HL-60 (cell line): ENCODE measurements around the gene SLC22A5.

Source experiments
- DNase-seq, 2 experiments: peaks; one replicate each; pipeline ENCODE4 v3.0.0-alpha.2; 2010 to 2020; ENCODE audit warnings: low read depth in 1 of 2, low spot score in 1 of 2
- H3K27ac ChIP-seq: fragments of 250-450 bp; sonication (Bioruptor Pico); replicated peaks from 2 replicates; pipeline ENCODE4 v1.5.1; 2020; ENCODE audit warnings: mild to moderate bottlenecking, moderate library complexity
- H3K27me3 ChIP-seq: fragments of 250-450 bp; sonication (Bioruptor Pico); 2 replicates; pipeline ENCODE4 v1.5.1; 2021; ENCODE audit warnings: mild to moderate bottlenecking, moderate library complexity; ENCODE audit not compliant: insufficient read depth, poor library complexity, severe bottlenecking
- H3K4me3 ChIP-seq: replicated peaks from 2 replicates; pipeline ENCODE4 v1.5.1; 2011; ENCODE audit warnings: mild to moderate bottlenecking, control low read depth, low read length; ENCODE audit not compliant: insufficient read depth
- GABPA ChIP-seq: IDR thresholded peaks from 2 replicates; pipeline ENCODE4 v1.6.1; 2012; ENCODE audit warnings: low read depth
- POLR2AphosphoS5 ChIP-seq: IDR thresholded peaks from 2 replicates; pipeline ENCODE4 v1.6.1; 2012; ENCODE audit warnings: low read depth
- SPI1 ChIP-seq: IDR thresholded peaks from 2 replicates; pipeline ENCODE4 v1.6.1; 2012; ENCODE audit warnings: low read depth, mild to moderate bottlenecking, borderline replicate concordance
- TF ChIP-seq, protein P1 (sequence below): IDR thresholded peaks from 2 replicates; pipeline ENCODE4 v1.6.1; 2012; ENCODE audit warnings: low read depth; ENCODE audit not compliant: insufficient replicate concordance
- TF ChIP-seq, protein P2 (sequence below): IDR thresholded peaks from one replicate; pipeline ENCODE4 v1.5.1; 2011; ENCODE audit warnings: low read length, control low read depth, inconsistent platforms; ENCODE audit not compliant: insufficient read depth

The SLC22A5 gene

DNA sequence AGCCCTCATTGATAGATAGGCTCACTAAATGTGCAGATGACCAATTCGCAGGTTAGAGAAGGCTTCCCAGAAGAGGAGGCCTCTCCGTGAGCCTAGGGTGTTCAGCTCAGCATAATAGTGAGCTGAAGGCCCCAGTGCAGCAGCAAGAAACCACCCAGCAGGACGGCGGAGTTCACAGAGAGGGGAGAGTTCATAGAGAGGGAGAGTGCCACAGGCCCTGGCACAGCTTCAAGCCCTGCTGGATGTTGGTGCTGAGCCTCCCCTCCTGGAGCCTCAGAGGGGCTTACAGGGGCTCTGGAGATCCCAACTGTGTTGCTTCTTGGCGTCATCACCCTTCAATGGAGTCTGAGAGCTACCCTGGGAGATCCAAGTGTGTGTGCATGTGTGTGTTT is 2.1 kb downstream of the SLC22A5 start:
- TF ChIP-seq GABPA (no peak), SPI1 (no peak), POLR2AphosphoS5 (no peak)
- TF ChIP-seq, protein P1, sequence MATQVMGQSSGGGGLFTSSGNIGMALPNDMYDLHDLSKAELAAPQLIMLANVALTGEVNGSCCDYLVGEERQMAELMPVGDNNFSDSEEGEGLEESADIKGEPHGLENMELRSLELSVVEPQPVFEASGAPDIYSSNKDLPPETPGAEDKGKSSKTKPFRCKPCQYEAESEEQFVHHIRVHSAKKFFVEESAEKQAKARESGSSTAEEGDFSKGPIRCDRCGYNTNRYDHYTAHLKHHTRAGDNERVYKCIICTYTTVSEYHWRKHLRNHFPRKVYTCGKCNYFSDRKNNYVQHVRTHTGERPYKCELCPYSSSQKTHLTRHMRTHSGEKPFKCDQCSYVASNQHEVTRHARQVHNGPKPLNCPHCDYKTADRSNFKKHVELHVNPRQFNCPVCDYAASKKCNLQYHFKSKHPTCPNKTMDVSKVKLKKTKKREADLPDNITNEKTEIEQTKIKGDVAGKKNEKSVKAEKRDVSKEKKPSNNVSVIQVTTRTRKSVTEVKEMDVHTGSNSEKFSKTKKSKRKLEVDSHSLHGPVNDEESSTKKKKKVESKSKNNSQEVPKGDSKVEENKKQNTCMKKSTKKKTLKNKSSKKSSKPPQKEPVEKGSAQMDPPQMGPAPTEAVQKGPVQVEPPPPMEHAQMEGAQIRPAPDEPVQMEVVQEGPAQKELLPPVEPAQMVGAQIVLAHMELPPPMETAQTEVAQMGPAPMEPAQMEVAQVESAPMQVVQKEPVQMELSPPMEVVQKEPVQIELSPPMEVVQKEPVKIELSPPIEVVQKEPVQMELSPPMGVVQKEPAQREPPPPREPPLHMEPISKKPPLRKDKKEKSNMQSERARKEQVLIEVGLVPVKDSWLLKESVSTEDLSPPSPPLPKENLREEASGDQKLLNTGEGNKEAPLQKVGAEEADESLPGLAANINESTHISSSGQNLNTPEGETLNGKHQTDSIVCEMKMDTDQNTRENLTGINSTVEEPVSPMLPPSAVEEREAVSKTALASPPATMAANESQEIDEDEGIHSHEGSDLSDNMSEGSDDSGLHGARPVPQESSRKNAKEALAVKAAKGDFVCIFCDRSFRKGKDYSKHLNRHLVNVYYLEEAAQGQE, result no peak
- TF ChIP-seq, protein P2, sequence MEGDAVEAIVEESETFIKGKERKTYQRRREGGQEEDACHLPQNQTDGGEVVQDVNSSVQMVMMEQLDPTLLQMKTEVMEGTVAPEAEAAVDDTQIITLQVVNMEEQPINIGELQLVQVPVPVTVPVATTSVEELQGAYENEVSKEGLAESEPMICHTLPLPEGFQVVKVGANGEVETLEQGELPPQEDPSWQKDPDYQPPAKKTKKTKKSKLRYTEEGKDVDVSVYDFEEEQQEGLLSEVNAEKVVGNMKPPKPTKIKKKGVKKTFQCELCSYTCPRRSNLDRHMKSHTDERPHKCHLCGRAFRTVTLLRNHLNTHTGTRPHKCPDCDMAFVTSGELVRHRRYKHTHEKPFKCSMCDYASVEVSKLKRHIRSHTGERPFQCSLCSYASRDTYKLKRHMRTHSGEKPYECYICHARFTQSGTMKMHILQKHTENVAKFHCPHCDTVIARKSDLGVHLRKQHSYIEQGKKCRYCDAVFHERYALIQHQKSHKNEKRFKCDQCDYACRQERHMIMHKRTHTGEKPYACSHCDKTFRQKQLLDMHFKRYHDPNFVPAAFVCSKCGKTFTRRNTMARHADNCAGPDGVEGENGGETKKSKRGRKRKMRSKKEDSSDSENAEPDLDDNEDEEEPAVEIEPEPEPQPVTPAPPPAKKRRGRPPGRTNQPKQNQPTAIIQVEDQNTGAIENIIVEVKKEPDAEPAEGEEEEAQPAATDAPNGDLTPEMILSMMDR, result no peak
- H3K27me3 ChIP-seq, result no peaks in the 10 kb centered on the region
- no peak for DNase-seq
- no peak overlapping the region for H3K4me3 ChIP-seq
- no peak overlapping the region for H3K27ac ChIP-seq

DNA sequence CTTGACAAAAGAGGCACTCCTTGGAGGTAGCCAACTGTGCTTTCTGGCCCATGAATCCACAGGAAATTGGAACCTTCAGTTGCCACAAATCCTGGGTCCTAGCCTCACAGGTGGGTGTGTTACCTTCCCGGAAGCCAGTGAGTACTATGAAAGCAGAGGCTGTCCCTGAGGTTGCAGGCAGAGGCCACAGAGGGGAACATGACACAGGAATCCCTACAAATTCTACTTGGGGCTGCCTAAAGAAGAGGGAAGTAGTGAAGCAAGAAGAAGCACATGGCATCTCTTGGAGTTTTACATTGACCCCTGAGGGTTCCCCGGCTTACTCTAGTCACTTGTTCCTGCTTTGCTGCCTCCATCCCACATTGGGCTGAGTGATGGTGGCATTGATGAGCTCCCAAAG is 2.6 kb downstream of the SLC22A5 start:
- Histone ChIP-seq H3K27me3 (no peaks in the 10 kb centered on the region), H3K27ac (peak overlapping the region; percentile 5; the same call in 1 of the 2 replicates), H3K4me3 (no peak overlapping the region)
- peak in 1 of 2 experiments; percentile 42 for DNase-seq
- TF ChIP-seq, protein P1, result no peak
- TF ChIP-seq, protein P2, result no peak
- TF ChIP-seq SPI1 (no peak), POLR2AphosphoS5 (no peak), GABPA (no peak)

DNA sequence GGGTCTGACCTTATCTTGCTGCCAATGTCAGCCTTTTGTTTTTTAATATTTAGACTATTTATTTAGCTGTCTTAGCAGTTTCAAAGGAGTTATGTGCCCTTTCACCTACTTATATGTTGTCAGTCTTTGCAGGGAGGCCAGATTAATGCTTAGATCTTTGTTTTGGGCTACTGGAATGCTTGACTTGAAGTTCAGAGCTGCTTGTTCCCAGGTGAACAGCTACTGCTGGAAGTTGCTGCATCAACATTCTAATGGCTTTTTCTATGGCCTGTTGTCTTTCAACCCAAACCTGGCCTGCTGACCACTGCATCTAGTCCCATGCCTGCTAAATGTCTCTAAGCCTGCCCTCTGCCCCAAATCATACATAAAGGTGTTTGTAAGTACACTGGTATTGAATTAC is 3.0 kb downstream of the SLC22A5 start:
- Histone ChIP-seq H3K27ac (peak overlapping the region; percentile 5; the same call in 1 of the 2 replicates), H3K4me3 (no peak overlapping the region)
- TF ChIP-seq GABPA, result no peak

DNA sequence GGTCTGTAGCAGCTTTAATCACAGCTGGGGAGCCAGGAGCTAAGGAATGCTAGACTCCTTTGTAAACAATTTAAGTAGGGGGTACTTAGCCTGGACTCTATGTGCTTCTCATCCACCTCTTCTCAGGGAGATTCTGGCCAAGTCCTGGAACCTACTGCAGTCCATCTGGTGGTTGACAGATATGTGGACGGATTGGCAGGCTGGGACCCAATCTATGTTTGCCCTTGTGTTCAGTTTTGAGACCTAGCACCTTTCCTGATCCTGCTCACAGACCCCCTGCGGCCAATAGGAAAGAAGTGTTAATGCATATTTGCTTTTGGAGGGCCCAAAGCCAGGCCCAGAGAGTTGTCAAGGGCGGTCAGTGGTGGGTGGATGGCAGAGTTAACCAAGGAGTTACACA is 6.4 kb downstream of the SLC22A5 start:
- TF ChIP-seq POLR2AphosphoS5, result no peak
- TF ChIP-seq, protein P1, result no peak
- no peak for TF ChIP-seq GABPA
- TF ChIP-seq, protein P2, result no peak
- no peak for TF ChIP-seq SPI1
- Histone ChIP-seq H3K4me3 (no peak overlapping the region), H3K27me3 (no peaks in the 10 kb centered on the region), H3K27ac (no peak overlapping the region)
- DNase-seq, result no peak

More for the DNA sequence above, 3.0 kb downstream of the SLC22A5 start:
- H3K27me3 ChIP-seq, result no peaks in the 10 kb centered on the region
- DNase-seq, result no peak
